ENCODE measurements around the gene PSMG4. TPM values are rescaled to one million over a fixed set of nuclear protein-coding genes. Genes with fewer than 3 reads are reported as not detected.

The PSMG4 gene
- total RNA-seq, 1 donor from 2014 or later, result 9.7 TPM

- peaks cover 4% of the 10 kb centered on the region for H3K9me3 Mint-ChIP-seq (ENCODE audit: unreplicated experiment)
- H3K4me1 Mint-ChIP-seq (ENCODE audit: unreplicated experiment), result peaks cover 7% of the 10 kb centered on the region
- no peak overlapping the region for H3K27ac Mint-ChIP-seq (ENCODE audit: unreplicated experiment)
- DNase-seq (ENCODE audit: low spot score), result no peak
- H3K4me3 Mint-ChIP-seq (ENCODE audit: unreplicated experiment), result no peak overlapping the region
- peaks cover 6% of the 10 kb centered on the region for H3K27me3 Mint-ChIP-seq (ENCODE audit: unreplicated experiment)
- peaks cover 25% of the 10 kb centered on the region for H3K36me3 Mint-ChIP-seq (ENCODE audit: low read depth, unreplicated experiment)
- no peak for TF ChIP-seq CTCF (IDR thresholded peaks at IDR 0.05; ENCODE audit: unreplicated experiment)
Measured at GRCh38 chr6:3310051-3310448, 51.3 kb downstream of the PSMG4 start.

GRCh38 chr6:3310703-3311102, 52.0 kb downstream of the PSMG4 start:
- H3K4me3 Mint-ChIP-seq (ENCODE audit: unreplicated experiment), result no peak overlapping the region
- TF ChIP-seq CTCF (IDR thresholded peaks at IDR 0.05; ENCODE audit: unreplicated experiment), result no peak
- H3K4me1 Mint-ChIP-seq (ENCODE audit: unreplicated experiment), result peaks cover 7% of the 10 kb centered on the region
- H3K9me3 Mint-ChIP-seq (ENCODE audit: unreplicated experiment), result peaks cover under 1% of the 10 kb centered on the region
- no peak for DNase-seq (ENCODE audit: low spot score)
- H3K27me3 Mint-ChIP-seq (ENCODE audit: unreplicated experiment), result peaks cover 3% of the 10 kb centered on the region
- H3K36me3 Mint-ChIP-seq (ENCODE audit: low read depth, unreplicated experiment), result peaks cover 22% of the 10 kb centered on the region
- no peak overlapping the region for H3K27ac Mint-ChIP-seq (ENCODE audit: unreplicated experiment)

- H3K4me1 Mint-ChIP-seq (ENCODE audit: unreplicated experiment), result peaks cover 7% of the 10 kb centered on the region
- H3K27me3 Mint-ChIP-seq (ENCODE audit: unreplicated experiment), result peaks cover 3% of the 10 kb centered on the region
- no peak overlapping the region for H3K4me3 Mint-ChIP-seq (ENCODE audit: unreplicated experiment)
Measured at GRCh38 chr6:3311826-3312225, 53.1 kb downstream of the PSMG4 start.

GRCh38 chr6:3312604-3313231, 54.0 kb downstream of the PSMG4 start:
- H3K9me3 Mint-ChIP-seq (ENCODE audit: unreplicated experiment), result no peaks in the 10 kb centered on the region
- TF ChIP-seq CTCF (IDR thresholded peaks at IDR 0.05; ENCODE audit: unreplicated experiment), result no peak
- H3K27ac Mint-ChIP-seq (ENCODE audit: unreplicated experiment), result no peak overlapping the region
- peaks cover 2% of the 10 kb centered on the region for H3K27me3 Mint-ChIP-seq (ENCODE audit: unreplicated experiment)
- H3K36me3 Mint-ChIP-seq (ENCODE audit: low read depth, unreplicated experiment), result peaks cover 26% of the 10 kb centered on the region
- H3K4me3 Mint-ChIP-seq (ENCODE audit: unreplicated experiment), result no peak overlapping the region
- peaks cover 7% of the 10 kb centered on the region for H3K4me1 Mint-ChIP-seq (ENCODE audit: unreplicated experiment)
- DNase-seq (ENCODE audit: low spot score), result no peak

More at GRCh38 chr6:3311826-3312225, 53.1 kb downstream of the PSMG4 start:
- no peak overlapping the region for H3K27ac Mint-ChIP-seq (ENCODE audit: unreplicated experiment)
- no peaks in the 10 kb centered on the region for H3K9me3 Mint-ChIP-seq (ENCODE audit: unreplicated experiment)
- H3K36me3 Mint-ChIP-seq (ENCODE audit: low read depth, unreplicated experiment), result peaks cover 21% of the 10 kb centered on the region
- no peak for TF ChIP-seq CTCF (IDR thresholded peaks at IDR 0.05; ENCODE audit: unreplicated experiment)
- DNase-seq (ENCODE audit: low spot score), result no peak

- Mint-ChIP-seq H3K9me3 (ENCODE audit: unreplicated experiment) (no peaks in the 10 kb centered on the region), H3K4me3 (ENCODE audit: unreplicated experiment) (no peak overlapping the region), H3K27me3 (ENCODE audit: unreplicated experiment) (peaks cover 7% of the 10 kb centered on the region), H3K36me3 (ENCODE audit: low read depth, unreplicated experiment) (peaks cover 25% of the 10 kb centered on the region), H3K27ac (ENCODE audit: unreplicated experiment) (no peak overlapping the region), H3K4me1 (ENCODE audit: unreplicated experiment) (peaks cover 7% of the 10 kb centered on the region)
- TF ChIP-seq CTCF (IDR thresholded peaks at IDR 0.05; ENCODE audit: unreplicated experiment), result no peak
- DNase-seq (ENCODE audit: low spot score), result no peak
Measured at GRCh38 chr6:3314176-3314575, 55.4 kb downstream of the PSMG4 start.

Measured in endothelial cell (in vitro differentiated cells).